Keratinocyte (primary cell): ENCODE measurements around the gene CHRM4. TPM values are rescaled to one million over a fixed set of nuclear protein-coding genes. Genes with fewer than 3 reads are reported as not detected.

ENCODE experiments used
- DNase-seq: peaks from one replicate; pipeline ENCODE4 v3.0.0-alpha.2; 2011; ENCODE audit warnings: low read depth, missing footprints, low spot score
- FAIRE-seq: peaks from 2 replicates; lab custom pipeline; 2011; peaks lifted over from hg19 to GRCh38; lab: Jason Lieb, UNC
- H2AFZ ChIP-seq: 2 replicates; pipeline ENCODE4 v1.6.0; 2012; ENCODE audit warnings: low read length, control low read depth, inconsistent platforms; ENCODE audit not compliant: control insufficient read depth
- H3K27ac ChIP-seq: 2 replicates; pipeline ENCODE4 v1.5.1; 2011; ENCODE audit warnings: low read length; ENCODE audit not compliant: control insufficient read depth, insufficient read depth
- H3K27me3 ChIP-seq: 3 replicates; pipeline ENCODE4 v1.6.0; 2011; ENCODE audit warnings: low read length; ENCODE audit not compliant: control insufficient read depth, insufficient read depth; ENCODE audit errors: extremely low read depth
- H3K36me3 ChIP-seq, 2 experiments: 2 replicates in 1 of 2; 3 replicates in 1 of 2; pipeline ENCODE4 v1.5.1; 2011; ENCODE audit warnings: low read length in 2 of 2, mild to moderate bottlenecking in 1 of 2; ENCODE audit not compliant: control insufficient read depth in 2 of 2, insufficient read depth in 2 of 2; ENCODE audit errors: extremely low read depth in 1 of 2
- H3K4me1 ChIP-seq: 3 replicates; pipeline ENCODE4 v1.5.1; 2011; ENCODE audit warnings: low read length; ENCODE audit not compliant: control insufficient read depth, insufficient read depth; ENCODE audit errors: extremely low read depth
- H3K4me2 ChIP-seq: 3 replicates; pipeline ENCODE4 v1.6.0; 2011; ENCODE audit warnings: low read depth, low read length; ENCODE audit not compliant: control insufficient read depth, insufficient read depth; ENCODE audit errors: extremely low read depth
- H3K4me3 ChIP-seq, 3 experiments: fragments of 200-600 bp in 1 of 3; sonication (generic) in 1 of 3; 2 replicates in 2 of 3; 3 replicates in 1 of 3; pipeline ENCODE4 v1.5.1; 2011 to 2016; ENCODE audit warnings: low read length in 3 of 3, mild to moderate bottlenecking in 3 of 3, control low read depth in 2 of 3, inconsistent platforms in 1 of 3, low read depth in 1 of 3, mixed read lengths in 1 of 3, mixed run types in 1 of 3, moderate library complexity in 1 of 3; ENCODE audit not compliant: control insufficient read depth in 2 of 3, insufficient read depth in 2 of 3; ENCODE audit errors: extremely low read depth in 1 of 3
- H3K79me2 ChIP-seq: 2 replicates; pipeline ENCODE4 v1.6.0; 2012; ENCODE audit warnings: low read length; ENCODE audit not compliant: control insufficient read depth, insufficient read depth
- H3K9ac ChIP-seq: 3 replicates; pipeline ENCODE4 v1.6.0; 2011; ENCODE audit warnings: low read length; ENCODE audit not compliant: control insufficient read depth, insufficient read depth; ENCODE audit errors: extremely low read depth
- H3K9me1 ChIP-seq: 3 replicates; pipeline ENCODE4 v1.6.0; 2011; ENCODE audit warnings: low read length; ENCODE audit not compliant: control insufficient read depth, insufficient read depth; ENCODE audit errors: extremely low read depth
- H3K9me3 ChIP-seq: 2 replicates; pipeline ENCODE4 v1.5.1; 2012; ENCODE audit warnings: low read depth, low read length; ENCODE audit not compliant: control insufficient read depth
- H4K20me1 ChIP-seq: 3 replicates; pipeline ENCODE4 v1.6.0; 2011; ENCODE audit warnings: low read length; ENCODE audit not compliant: control insufficient read depth, insufficient read depth; ENCODE audit errors: extremely low read depth
- CTCF ChIP-seq, 3 experiments: IDR thresholded peaks in 1 of 3; conservative IDR thresholded peaks in 1 of 3; optimal IDR thresholded peaks in 1 of 3; 2 replicates in 2 of 3; 3 replicates in 1 of 3; pipeline versions ENCODE3 to v1.5.1; 2011; ENCODE audit warnings: low read length in 3 of 3, mild to moderate bottlenecking in 3 of 3, moderate library complexity in 2 of 3, control low read depth in 1 of 3, inconsistent platforms in 1 of 3; ENCODE audit not compliant: insufficient read depth in 2 of 3; ENCODE audit errors: extremely low read depth in 1 of 3
- EZH2 ChIP-seq: IDR thresholded peaks from one replicate; pipeline ENCODE4 v1.6.1; 2012; ENCODE audit warnings: inconsistent platforms, mild to moderate bottlenecking, low read length, moderate library complexity
- dilution Hi-C: fragments of 300-500 bp; cut with MboI; formaldehyde crosslinking; loops from one replicate; pipeline ENCODE4 v1.7.0; 2020; ENCODE audit warnings: low sequenced_read_pairs; ENCODE audit not compliant: extremely low pct_ligation_motif_present
- polyA plus RNA-seq, 5 experiments: library from polyadenylated mRNA; depleted of rRNA in 3 of 5; stranded (reverse) in 3 of 5; stranded (forward) in 1 of 5; unstranded in 1 of 5; fragments of >200 nt; gene quantifications; 1 replicate in 1 of 5; 2 replicates in 3 of 5; 3 replicates in 1 of 5; pipeline versions ENCODE4 v1.2.1 to v1.2.3, GENCODE V29; 2011 to 2012; ENCODE audit warnings: missing spikeins in 2 of 5, low read depth in 1 of 5, low replicate concordance in 1 of 5

The CHRM4 gene
- polyA plus RNA-seq, 1 donor (not counting 4 experiments of a cell fraction or from before 2014, with no cell fraction given) = not detected

GRCh38 chr11:46393231-46393616, 1.6 kb upstream of the CHRM4 start:
- DNase-seq (no peak), FAIRE-seq (no peak)
- dilution Hi-C loops = no loop called here
- no peak for TF ChIP-seq EZH2
- TF ChIP-seq CTCF (optimal IDR thresholded peaks at IDR 0.05 in 1 of 3, IDR thresholded peaks at IDR 0.05 in 1 of 3, conservative IDR thresholded peaks at IDR 0.05 in 1 of 3; ENCODE audit: extremely low read depth in 1 of 3, insufficient read depth in 2 of 3, low read length in 3 of 3) = no peak
- no peak overlapping the region for H3K27ac ChIP-seq
- no peak overlapping the region for H3K4me3 ChIP-seq
- H4K20me1 ChIP-seq = peaks cover 8% of the 10 kb centered on the region
- no peaks in the 10 kb centered on the region for H3K9me1 ChIP-seq
- H3K27me3 ChIP-seq = peaks cover 52% of the 10 kb centered on the region
- no peaks in the 10 kb centered on the region for H3K9me3 ChIP-seq
- H3K9ac ChIP-seq = no peak overlapping the region
- H2AFZ ChIP-seq = no peak overlapping the region
- H3K79me2 ChIP-seq = no peaks in the 10 kb centered on the region
- H3K4me2 ChIP-seq = no peak overlapping the region
- peaks cover 7 to 17% of the 10 kb centered on the region in 2 experiments for H3K36me3 ChIP-seq
- peaks cover 13% of the 10 kb centered on the region for H3K4me1 ChIP-seq

DNA sequence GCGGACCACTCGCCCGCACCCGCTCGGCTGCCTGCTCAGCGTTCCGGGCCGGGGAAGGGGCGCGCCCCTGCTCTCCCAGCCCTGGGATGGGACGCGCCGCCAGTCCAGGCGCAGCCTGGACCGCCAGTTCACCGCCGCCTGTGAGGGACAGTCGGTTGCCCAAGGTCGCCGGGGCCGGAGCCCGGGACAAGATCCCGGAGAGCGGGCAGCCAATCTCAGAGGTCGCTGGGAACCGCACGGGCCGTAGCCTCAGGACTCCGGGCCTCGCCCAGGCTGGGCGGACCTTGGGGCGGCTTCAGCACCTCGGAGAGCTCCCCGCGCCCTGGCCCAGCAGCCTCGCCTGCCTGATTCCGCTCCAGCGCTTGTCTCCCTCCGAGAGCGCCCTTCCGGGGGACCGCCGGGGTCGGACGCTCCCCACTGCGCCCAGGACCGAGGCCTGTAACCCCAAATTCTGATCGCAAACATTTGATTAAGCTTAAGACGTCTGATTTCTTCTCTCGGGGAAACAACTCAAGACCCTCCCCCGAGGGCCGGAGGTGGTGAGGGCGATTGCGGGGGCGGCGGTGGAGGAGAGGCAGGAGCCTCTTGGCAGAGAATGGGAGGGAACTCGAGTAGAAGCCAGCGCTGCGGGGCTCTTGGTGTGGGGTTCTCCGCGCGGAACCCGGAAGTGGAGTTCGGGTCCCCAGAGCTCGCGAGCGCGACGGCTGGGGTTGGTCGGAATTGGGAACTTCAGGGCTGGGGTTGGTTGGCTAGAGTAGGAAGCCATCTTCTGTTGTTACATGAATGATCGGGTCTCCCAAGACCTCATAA, 1.1 kb upstream of the CHRM4 start:
- dilution Hi-C loops = no loop called here
- no peak for FAIRE-seq
- Histone ChIP-seq H3K36me3 (peaks cover 7 to 11% of the 10 kb centered on the region in 2 experiments), H3K4me3 (peak overlapping the region; percentile 24 to 34 (median 25)), H3K9ac (no peak overlapping the region), H3K4me1 (peaks cover 13% of the 10 kb centered on the region), H3K27ac (no peak overlapping the region), H3K4me2 (peak overlapping the region; percentile 75), H3K79me2 (no peaks in the 10 kb centered on the region), H2AFZ (no peak overlapping the region), H3K9me1 (no peaks in the 10 kb centered on the region), H3K9me3 (no peaks in the 10 kb centered on the region), H4K20me1 (peaks cover 8% of the 10 kb centered on the region), H3K27me3 (peaks cover 58% of the 10 kb centered on the region)
- DNase-seq = peak; percentile 21
- TF ChIP-seq CTCF (optimal IDR thresholded peaks at IDR 0.05 in 1 of 3, IDR thresholded peaks at IDR 0.05 in 1 of 3, conservative IDR thresholded peaks at IDR 0.05 in 1 of 3; ENCODE audit: extremely low read depth in 1 of 3, insufficient read depth in 2 of 3, low read length in 3 of 3) = no peak
- TF ChIP-seq EZH2 = peak; percentile 82
